OCI-LY1 (cell line): ENCODE measurements around the gene AP3S2.

ENCODE experiments used
- CTCF ChIP-seq: fragments of 200-600 bp; sonication (generic), shearing (Covaris generic); IDR thresholded peaks from 2 replicates; pipeline ENCODE4 v1.5.1; 2017; ENCODE audit warnings: mild to moderate bottlenecking, antibody characterized with exemption, low read length, moderate library complexity, mixed read lengths
- EZH2 ChIP-seq: fragments of 200-600 bp; sonication (generic), shearing (Covaris generic); IDR thresholded peaks from 2 replicates; pipeline ENCODE4 v1.8.0; 2017; ENCODE audit warnings: borderline replicate concordance, mixed run types, mild to moderate bottlenecking, antibody characterized with exemption, low read length, moderate library complexity, mixed read lengths

- TF ChIP-seq CTCF (no peak), EZH2 (no peak)
Measured at GRCh38 chr15:89912674-89913396, 19.0 kb upstream of the AP3S2 start, which contains the start of gene ARPIN.
